ENCODE results near the gene CHADL.
"Not testable (repeated sequence)": the region's sequence is repeated elsewhere in the genome, so short reads cannot be mapped to it uniquely, and the experiment has no call there.

Gene CHADL

DNA sequence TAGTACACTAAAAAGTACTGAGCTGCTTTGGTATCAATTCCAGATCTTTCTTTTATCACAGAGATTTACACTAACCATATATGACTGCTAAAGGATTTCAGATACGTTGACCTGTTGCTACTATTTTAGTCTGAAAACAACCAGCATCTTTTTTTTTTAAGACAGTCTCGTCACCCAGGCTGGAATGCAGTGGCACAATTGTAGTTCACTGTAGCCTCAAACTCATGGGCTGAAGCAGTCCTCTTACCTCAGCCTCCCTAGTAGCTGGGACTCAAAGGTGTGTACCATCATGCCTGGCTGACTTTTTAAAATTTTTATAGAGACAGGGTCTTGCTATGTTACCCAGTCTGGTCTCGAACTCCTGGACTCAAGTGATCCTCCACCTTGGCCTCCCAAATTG, 59.8 kb downstream of the CHADL start:
- no peak for DNase-seq

DNA sequence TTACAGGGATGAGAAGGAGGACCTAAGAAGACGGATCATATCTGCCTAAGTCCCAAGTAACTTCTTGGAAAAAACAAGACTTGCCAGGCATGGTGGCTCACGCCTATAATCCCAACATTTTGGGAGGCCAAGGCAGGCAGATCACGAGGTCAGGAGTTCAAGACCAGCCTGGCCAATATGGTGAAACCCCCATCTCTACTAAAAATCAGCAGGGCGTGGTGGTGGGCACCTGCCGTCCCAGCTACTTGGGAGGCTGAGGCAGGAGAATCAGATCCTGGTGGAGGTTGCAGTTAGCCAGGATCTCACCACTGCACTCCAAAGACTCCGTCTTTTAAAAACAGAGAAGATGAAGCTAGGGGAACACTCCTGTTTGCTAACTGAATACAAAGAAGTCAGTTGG, 60.4 kb downstream of the CHADL start:
- DNase-seq, result not testable (repeated sequence)
